Measurements from ENCODE around the gene MAPKBP1.

MAPKBP1 gene

GRCh38 chr15:41873711-41874110, 99.4 kb downstream of the MAPKBP1 start:
- no peak for TF ChIP-seq ZFX (IDR thresholded peaks at IDR 0.05; ENCODE audit: borderline replicate concordance)
- TF ChIP-seq, protein P1, sequence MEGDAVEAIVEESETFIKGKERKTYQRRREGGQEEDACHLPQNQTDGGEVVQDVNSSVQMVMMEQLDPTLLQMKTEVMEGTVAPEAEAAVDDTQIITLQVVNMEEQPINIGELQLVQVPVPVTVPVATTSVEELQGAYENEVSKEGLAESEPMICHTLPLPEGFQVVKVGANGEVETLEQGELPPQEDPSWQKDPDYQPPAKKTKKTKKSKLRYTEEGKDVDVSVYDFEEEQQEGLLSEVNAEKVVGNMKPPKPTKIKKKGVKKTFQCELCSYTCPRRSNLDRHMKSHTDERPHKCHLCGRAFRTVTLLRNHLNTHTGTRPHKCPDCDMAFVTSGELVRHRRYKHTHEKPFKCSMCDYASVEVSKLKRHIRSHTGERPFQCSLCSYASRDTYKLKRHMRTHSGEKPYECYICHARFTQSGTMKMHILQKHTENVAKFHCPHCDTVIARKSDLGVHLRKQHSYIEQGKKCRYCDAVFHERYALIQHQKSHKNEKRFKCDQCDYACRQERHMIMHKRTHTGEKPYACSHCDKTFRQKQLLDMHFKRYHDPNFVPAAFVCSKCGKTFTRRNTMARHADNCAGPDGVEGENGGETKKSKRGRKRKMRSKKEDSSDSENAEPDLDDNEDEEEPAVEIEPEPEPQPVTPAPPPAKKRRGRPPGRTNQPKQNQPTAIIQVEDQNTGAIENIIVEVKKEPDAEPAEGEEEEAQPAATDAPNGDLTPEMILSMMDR (IDR thresholded peaks at IDR 0.05), result no peak

DNA sequence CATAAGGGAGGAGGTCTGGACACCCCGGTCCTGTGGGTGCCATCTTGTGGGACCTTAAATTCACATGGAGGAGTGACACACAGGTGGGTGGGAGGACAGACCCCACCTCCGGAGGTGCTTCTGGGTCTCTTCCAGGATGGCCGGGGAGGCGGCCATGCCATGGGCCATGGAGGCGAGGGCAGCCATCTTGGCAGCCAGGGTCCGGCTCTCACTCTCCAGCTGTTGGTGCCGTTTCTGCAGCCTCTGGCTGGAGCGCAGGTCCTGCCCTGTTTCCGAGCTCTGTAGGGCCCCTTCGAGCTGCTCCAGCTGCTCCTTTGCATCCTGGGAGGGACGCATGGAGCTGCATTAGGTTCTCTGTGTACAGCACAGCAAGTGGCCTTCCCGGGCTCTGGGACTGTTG, 100.5 kb downstream of the MAPKBP1 start:
- TF ChIP-seq ZFX (IDR thresholded peaks at IDR 0.05; ENCODE audit: borderline replicate concordance), result no peak
- TF ChIP-seq, protein P1 (IDR thresholded peaks at IDR 0.05), result no peak
- no peak overlapping the region for H3K27ac ChIP-seq

More at GRCh38 chr15:41873711-41874110, 99.4 kb downstream of the MAPKBP1 start:
- no peak overlapping the region for H3K27ac ChIP-seq

GRCh38 chr15:41876007-41876406, 101.7 kb downstream of the MAPKBP1 start:
- H3K27ac ChIP-seq, result no peak overlapping the region
- TF ChIP-seq, protein P1 (IDR thresholded peaks at IDR 0.05), result no peak
- no peak for TF ChIP-seq ZFX (IDR thresholded peaks at IDR 0.05; ENCODE audit: borderline replicate concordance)

- H3K27ac ChIP-seq, result no peak overlapping the region
- TF ChIP-seq, protein P1 (IDR thresholded peaks at IDR 0.05), result no peak
- TF ChIP-seq ZFX (IDR thresholded peaks at IDR 0.05; ENCODE audit: borderline replicate concordance), result no peak
Measured at GRCh38 chr15:41876689-41877088, 102.4 kb downstream of the MAPKBP1 start.

Data from 22Rv1 (cell line).